Upper lobe of left lung (tissue), 6 donors: ENCODE data around the gene CMIP. TPM values are rescaled to one million over a fixed set of nuclear protein-coding genes. Genes with fewer than 3 reads are reported as not detected.
A peak's percentile ranks its signal among the peaks of the same experiment; 100 is the strongest.

Source experiments
- ATAC-seq, 2 donors: fragments of 200-7000 bp; cut with Tn5 transposase; one replicate each; pipeline ENCODE4 v1.9.1; 2022; ENCODE audit warnings: mild to moderate bottlenecking in 2 of 2, moderate library complexity in 2 of 2; ENCODE audit not compliant: low FRiP score in 2 of 2
- DNase-seq, 2 donors: peaks; one replicate each; pipeline ENCODE4 v3.0.0-alpha.2; 2019 to 2020
- H3K27ac ChIP-seq, 4 donors: fragments of 200-600 bp; sonication (generic); one replicate each; pipeline ENCODE4 v1.5.1; 2016 to 2019
- H3K27me3 ChIP-seq, 4 donors: fragments of 200-600 bp; sonication (generic); one replicate each; pipeline ENCODE4 v1.5.1; 2017 to 2019
- H3K36me3 ChIP-seq, 4 donors: fragments of 200-600 bp; sonication (generic); one replicate each; pipeline ENCODE4 v1.5.1; 2016 to 2019
- H3K4me1 ChIP-seq, 4 donors: fragments of 200-600 bp; sonication (generic); one replicate each; pipeline ENCODE4 v1.5.1; 2018 to 2019
- H3K4me3 ChIP-seq, 4 donors: fragments of 200-600 bp; sonication (generic); one replicate each; pipeline ENCODE4 v1.5.1; 2017 to 2019; ENCODE audit warnings: mild to moderate bottlenecking in 2 of 4, moderate library complexity in 1 of 4
- H3K9me3 ChIP-seq, 4 donors: fragments of 200-600 bp; sonication (generic); one replicate each; pipeline ENCODE4 v1.5.1; 2018 to 2019
- EP300 ChIP-seq, 4 donors: sonication (generic); formaldehyde crosslinking; IDR thresholded peaks; one replicate each; pipeline ENCODE4 v1.5.1; 2017; ENCODE audit warnings: antibody characterized with exemption in 4 of 4, control low read depth in 2 of 4
- POLR2A ChIP-seq, 4 donors: fragments of 450-650 bp; IDR thresholded peaks; one replicate each; pipeline ENCODE4 v1.5.1; 2016 to 2017; ENCODE audit warnings: antibody characterized with exemption in 4 of 4, mild to moderate bottlenecking in 2 of 4
- POLR2AphosphoS5 ChIP-seq, 2 donors: sonication (generic); formaldehyde crosslinking; IDR thresholded peaks; one replicate each; pipeline ENCODE4 v1.5.1; 2017; ENCODE audit warnings: antibody characterized with exemption in 2 of 2
- WGBS, 2 donors: methylation state at CpG; one replicate each; pipeline ENCODE4 v1.1.5; 2017 to 2018; 5-methylcytosine and 5-hydroxymethylcytosine counted together
- total RNA-seq, 6 donors: library from RNA; depleted of rRNA in 4 of 6; stranded (reverse); fragments of >200 nt in 4 of 6; gene quantifications; one replicate each; pipeline versions ENCODE4 v1.1.0 to v1.2.1, GENCODE V29; 2016 to 2021
- TF ChIP-seq, protein P1 (sequence below), 6 experiments: fragments of 450-650 bp in 4 of 6; fragments of 200-600 bp in 2 of 6; sonication (generic) in 2 of 6; IDR thresholded peaks; one replicate each; pipeline ENCODE4 v1.5.1; 2016 to 2019; ENCODE audit warnings: antibody characterized with exemption in 6 of 6
- donor health status: DM: no; HTN: no; CAD: no; lungs with moderate emphysema.
- donor health status: DM: no; HTN: yes; CAD: no; lungs with severe emphysema.

CMIP gene
- total RNA-seq, 6 donors from 2014 or later: 48.3 to 109 (median 67.6) TPM

DNA sequence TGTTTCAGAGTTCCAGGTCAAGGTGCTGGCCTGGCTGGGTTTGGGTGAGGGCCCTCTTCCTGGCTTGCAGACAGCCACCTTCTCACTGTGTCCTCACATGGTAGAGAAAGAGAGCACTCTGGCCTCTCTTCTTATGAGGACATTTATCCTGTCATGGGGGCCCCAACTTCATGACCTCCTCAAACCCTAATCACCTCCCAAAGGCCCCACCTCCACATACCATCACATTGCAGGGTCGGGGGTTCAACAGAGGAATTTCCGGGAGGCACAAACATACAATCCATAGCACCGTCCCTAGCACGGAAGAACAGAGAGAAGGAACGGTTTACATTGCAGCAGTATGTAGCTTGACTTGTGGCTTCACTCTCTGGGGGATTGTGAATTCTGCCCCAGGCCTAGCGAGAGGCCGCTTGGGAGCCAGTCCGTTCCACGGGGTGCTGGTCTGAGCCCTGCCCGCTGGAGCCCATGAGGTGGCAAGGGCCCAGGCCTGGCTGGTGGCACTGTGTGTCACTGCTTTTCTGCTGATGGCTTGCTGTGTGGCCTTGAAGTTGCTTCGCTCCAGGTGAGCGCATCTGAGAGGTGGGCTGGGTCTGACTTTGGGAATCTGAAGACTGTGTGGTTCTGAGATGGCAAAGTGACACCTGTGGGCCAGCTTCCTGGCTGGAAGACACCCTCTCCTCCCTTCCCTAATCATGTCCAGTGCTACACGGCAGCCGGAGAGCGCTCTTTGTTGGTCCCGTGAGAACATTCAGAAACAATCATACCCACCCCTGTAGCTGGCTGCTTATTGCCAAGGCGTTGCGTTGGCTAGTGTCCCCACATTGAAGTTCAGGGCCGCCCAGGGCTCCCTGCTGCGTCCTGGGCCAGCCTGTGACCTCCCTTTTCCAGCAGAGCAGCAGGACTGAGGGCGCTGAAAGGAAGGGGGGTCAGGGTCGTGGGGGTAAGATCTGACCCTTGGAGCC lies 98.3 kb downstream of the CMIP start:
- peaks cover 42 to 80% (median 59%) of the 10 kb centered on the region in 4 donors for H3K4me1 ChIP-seq
- no peak for TF ChIP-seq POLR2AphosphoS5 (IDR thresholded peaks at IDR 0.05)
- TF ChIP-seq POLR2A (IDR thresholded peaks at IDR 0.05): no peak
- TF ChIP-seq, protein P1, sequence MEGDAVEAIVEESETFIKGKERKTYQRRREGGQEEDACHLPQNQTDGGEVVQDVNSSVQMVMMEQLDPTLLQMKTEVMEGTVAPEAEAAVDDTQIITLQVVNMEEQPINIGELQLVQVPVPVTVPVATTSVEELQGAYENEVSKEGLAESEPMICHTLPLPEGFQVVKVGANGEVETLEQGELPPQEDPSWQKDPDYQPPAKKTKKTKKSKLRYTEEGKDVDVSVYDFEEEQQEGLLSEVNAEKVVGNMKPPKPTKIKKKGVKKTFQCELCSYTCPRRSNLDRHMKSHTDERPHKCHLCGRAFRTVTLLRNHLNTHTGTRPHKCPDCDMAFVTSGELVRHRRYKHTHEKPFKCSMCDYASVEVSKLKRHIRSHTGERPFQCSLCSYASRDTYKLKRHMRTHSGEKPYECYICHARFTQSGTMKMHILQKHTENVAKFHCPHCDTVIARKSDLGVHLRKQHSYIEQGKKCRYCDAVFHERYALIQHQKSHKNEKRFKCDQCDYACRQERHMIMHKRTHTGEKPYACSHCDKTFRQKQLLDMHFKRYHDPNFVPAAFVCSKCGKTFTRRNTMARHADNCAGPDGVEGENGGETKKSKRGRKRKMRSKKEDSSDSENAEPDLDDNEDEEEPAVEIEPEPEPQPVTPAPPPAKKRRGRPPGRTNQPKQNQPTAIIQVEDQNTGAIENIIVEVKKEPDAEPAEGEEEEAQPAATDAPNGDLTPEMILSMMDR (IDR thresholded peaks at IDR 0.05): no peak
- no peak for TF ChIP-seq EP300 (IDR thresholded peaks at IDR 0.05)
- no peaks in the 10 kb centered on the region for H3K27me3 ChIP-seq
- H3K36me3 ChIP-seq: no peaks in the 10 kb centered on the region
- H3K27ac ChIP-seq: peak overlapping the region in 3 of 4 donors; percentile 38 to 61 (median 51)
- H3K4me3 ChIP-seq: no peak overlapping the region
- no peaks in the 10 kb centered on the region for H3K9me3 ChIP-seq
- 81 to 86% methylated on average over 18 to 22 of the region's 22 CpGs for WGBS, 2 donors
- DNase-seq (no peak), ATAC-seq (no peak)

DNA sequence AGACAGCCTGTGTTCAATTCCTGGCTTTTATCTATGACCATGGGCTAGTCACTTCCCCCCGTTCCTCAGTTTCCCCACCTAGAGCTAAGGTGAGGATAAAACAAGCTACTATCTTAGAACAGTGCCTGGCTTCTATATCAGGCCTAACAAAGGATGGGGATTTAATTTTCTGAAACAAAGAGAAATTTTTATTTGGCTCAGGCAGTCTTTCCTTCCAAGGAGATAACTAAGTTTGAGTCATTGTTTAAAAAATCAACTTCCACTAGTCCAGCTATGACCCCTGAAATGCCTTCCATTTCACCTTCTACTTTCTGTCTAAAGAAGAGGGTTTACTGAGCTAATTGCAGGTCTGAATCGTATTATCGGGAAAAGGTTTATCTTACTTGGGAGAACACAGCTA lies 99.0 kb downstream of the CMIP start:
- 73% methylated on average over 3 of the region's 3 CpGs for WGBS, 2 donors
- Histone ChIP-seq H3K9me3 (no peaks in the 10 kb centered on the region), H3K4me3 (no peak overlapping the region), H3K27ac (peak overlapping the region in 3 of 4 donors; percentile 38 to 61 (median 51)), H3K36me3 (no peaks in the 10 kb centered on the region), H3K4me1 (peaks cover 48 to 82% (median 61%) of the 10 kb centered on the region in 4 donors), H3K27me3 (no peaks in the 10 kb centered on the region)
- DNase-seq (no peak), ATAC-seq (no peak)
- TF ChIP-seq, protein P1 (IDR thresholded peaks at IDR 0.05): no peak
- no peak for TF ChIP-seq EP300 (IDR thresholded peaks at IDR 0.05)
- no peak for TF ChIP-seq POLR2A (IDR thresholded peaks at IDR 0.05)
- TF ChIP-seq POLR2AphosphoS5 (IDR thresholded peaks at IDR 0.05): no peak

DNA sequence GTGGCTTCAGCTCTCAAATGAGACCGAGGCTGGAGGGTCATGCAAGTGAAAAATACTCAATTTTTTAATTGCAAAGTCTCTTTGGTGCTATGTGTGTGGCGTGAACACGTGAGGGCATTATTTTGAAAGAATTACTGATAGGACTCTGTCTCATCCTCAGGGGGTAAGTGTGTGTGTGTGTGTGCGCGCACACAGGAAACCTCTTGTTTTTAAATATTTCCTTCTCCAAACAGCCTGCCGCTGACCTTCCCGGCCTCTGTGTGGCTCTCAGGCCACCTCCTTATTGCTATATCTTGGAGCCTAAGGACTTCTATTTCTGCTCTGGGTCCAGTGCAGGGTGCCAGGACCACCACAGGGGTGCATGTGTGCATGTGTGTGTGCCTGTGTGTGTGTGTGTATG lies 99.7 kb downstream of the CMIP start:
- no peaks in the 10 kb centered on the region for H3K36me3 ChIP-seq
- no peak overlapping the region for H3K4me3 ChIP-seq
- DNase-seq: no peak
- 32 to 56% methylated on average over 7 of the region's 7 CpGs for WGBS, 2 donors
- H3K27ac ChIP-seq: peak overlapping the region in 2 of 4 donors; percentile 44 to 61
- H3K4me1 ChIP-seq: peaks cover 55 to 85% (median 62%) of the 10 kb centered on the region in 4 donors
- H3K9me3 ChIP-seq: no peaks in the 10 kb centered on the region
- ATAC-seq: no peak
- TF ChIP-seq, protein P1 (IDR thresholded peaks at IDR 0.05): peak in 1 of 6 experiments; percentile 17
- peak in 1 of 2 donors; percentile 24 for TF ChIP-seq POLR2AphosphoS5 (IDR thresholded peaks at IDR 0.05)
- TF ChIP-seq EP300 (IDR thresholded peaks at IDR 0.05): no peak
- TF ChIP-seq POLR2A (IDR thresholded peaks at IDR 0.05): no peak
- no peaks in the 10 kb centered on the region for H3K27me3 ChIP-seq

DNA sequence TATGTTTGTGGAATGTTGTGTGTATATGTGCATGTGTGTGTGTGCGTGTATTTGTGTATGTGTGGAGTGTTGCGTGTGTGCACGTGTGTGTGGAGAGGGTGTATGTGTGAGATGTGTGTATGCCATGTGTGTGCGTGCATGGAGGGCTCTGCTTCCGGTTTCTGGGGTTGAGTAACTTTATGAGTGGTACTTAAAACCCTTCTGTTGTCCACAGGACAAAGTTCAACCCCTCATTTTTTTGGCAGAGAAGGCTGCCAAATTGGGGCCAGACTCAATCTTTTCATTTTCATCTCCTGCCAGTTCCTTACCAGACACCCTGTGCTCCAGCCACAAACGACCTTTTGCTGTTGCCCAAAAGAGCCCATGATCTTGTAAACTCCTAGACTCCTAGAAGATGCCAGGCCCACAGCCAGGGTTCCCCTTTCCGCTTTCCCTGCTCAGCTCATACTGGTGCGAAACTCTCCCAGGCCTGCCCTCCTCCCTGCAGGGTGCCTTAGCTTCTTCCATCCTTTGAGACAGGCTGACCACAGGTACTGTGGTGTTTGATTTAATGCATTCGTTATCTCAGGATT lies 100.2 kb downstream of the CMIP start:
- H3K4me1 ChIP-seq: peaks cover 53 to 85% (median 61%) of the 10 kb centered on the region in 4 donors
- 37 to 45% methylated on average over 9 of the region's 9 CpGs for WGBS, 2 donors
- ATAC-seq (peak in 1 of 2 donors; percentile 27), DNase-seq (no peak)
- H3K4me3 ChIP-seq: no peak overlapping the region
- TF ChIP-seq POLR2A (IDR thresholded peaks at IDR 0.05) (no peak), EP300 (IDR thresholded peaks at IDR 0.05) (no peak), POLR2AphosphoS5 (IDR thresholded peaks at IDR 0.05) (no peak)
- TF ChIP-seq, protein P1 (IDR thresholded peaks at IDR 0.05): no peak
- H3K36me3 ChIP-seq: no peaks in the 10 kb centered on the region
- H3K27ac ChIP-seq: peak overlapping the region in 1 of 4 donors; percentile 44
- no peaks in the 10 kb centered on the region for H3K27me3 ChIP-seq
- no peaks in the 10 kb centered on the region for H3K9me3 ChIP-seq
